HG03432 (cell line): Measurements from ENCODE around the gene SLC35F3.
"Not testable (repeated sequence)": the region's sequence is repeated elsewhere in the genome, so short reads cannot be mapped to it uniquely, and the experiment has no call there.

Experiments
- ATAC-seq: cut with Tn5 transposase; IDR thresholded peaks from one replicate; pipeline ENCODE4 v1.9.1; 2021; ENCODE audit warnings: mild to moderate bottlenecking, moderate library complexity; ENCODE audit not compliant: unreplicated experiment

Gene SLC35F3

GRCh38 chr1:233904633-233905415, at the start of gene SLC35F3:
Gene SLC35F3, plus strand, starts transcription at chr1:233904676.
- no peak for ATAC-seq

GRCh38 chr1:233859446-233859845, 45.0 kb upstream of the SLC35F3 start:
- no peak for ATAC-seq

- no peak for ATAC-seq
Observed at GRCh38 chr1:233863901-233864545, 40.5 kb upstream of the SLC35F3 start.

GRCh38 chr1:233864578-233864977, 39.9 kb upstream of the SLC35F3 start:
- ATAC-seq = no peak

GRCh38 chr1:233865216-233865615, 39.3 kb upstream of the SLC35F3 start:
- no peak for ATAC-seq

- no peak for ATAC-seq
Observed at GRCh38 chr1:233865902-233866301, 38.6 kb upstream of the SLC35F3 start.

- no peak for ATAC-seq
Observed at GRCh38 chr1:233867028-233867427, 37.4 kb upstream of the SLC35F3 start.

- no peak for ATAC-seq
Observed at GRCh38 chr1:233868461-233868860, 36.0 kb upstream of the SLC35F3 start.

- ATAC-seq = no peak
Observed at GRCh38 chr1:233869680-233870079, 34.8 kb upstream of the SLC35F3 start.

- no peak for ATAC-seq
Observed at GRCh38 chr1:233873666-233874065, 30.8 kb upstream of the SLC35F3 start.

GRCh38 chr1:233879841-233880240, 24.6 kb upstream of the SLC35F3 start:
- no peak for ATAC-seq

- ATAC-seq = no peak
Observed at GRCh38 chr1:233883671-233884070, 20.8 kb upstream of the SLC35F3 start.

- no peak for ATAC-seq
Observed at GRCh38 chr1:233884461-233885151, 19.9 kb upstream of the SLC35F3 start.

GRCh38 chr1:233885196-233885920, 19.1 kb upstream of the SLC35F3 start:
- no peak for ATAC-seq

GRCh38 chr1:233891151-233891550, 13.3 kb upstream of the SLC35F3 start:
- ATAC-seq = not testable (repeated sequence)

- peak; percentile 99 for ATAC-seq
Observed at GRCh38 chr1:233897325-233898162, 6.9 kb upstream of the SLC35F3 start.

GRCh38 chr1:233901495-233901894, 3.0 kb upstream of the SLC35F3 start:
- ATAC-seq = no peak

GRCh38 chr1:233905416-233906051, 1.1 kb downstream of the SLC35F3 start:
- ATAC-seq = no peak

- no peak for ATAC-seq
Observed at GRCh38 chr1:233907151-233907550, 2.7 kb downstream of the SLC35F3 start.

GRCh38 chr1:233908092-233908491, 3.6 kb downstream of the SLC35F3 start:
- ATAC-seq = no peak
